Loucy (cell line): ENCODE data around the gene SNAP23.
A peak's percentile ranks its signal among the peaks of the same experiment; 100 is the strongest.

Source experiments
- CTCF ChIP-seq: fragments of 200-600 bp; sonication (generic); conservative IDR thresholded peaks from 2 replicates; pipeline ENCODE4 v1.5.1; 2014; ENCODE audit warnings: mild to moderate bottlenecking, antibody characterized with exemption, low read length
- EZH2phosphoT487 ChIP-seq: fragments of 200-600 bp; IDR thresholded peaks from 2 replicates; pipeline ENCODE4 v1.6.1; 2018; ENCODE audit warnings: antibody characterized with exemption, mild to moderate bottlenecking, moderate library complexity, borderline replicate concordance

GRCh38 chr15:42490671-42491538, 4.5 kb upstream of the SNAP23 start, which contains the start of gene ZNF106:
- TF ChIP-seq CTCF (peak; percentile 27), EZH2phosphoT487 (no peak)
